ENCODE data around the gene LUZP2. TPM values are rescaled to one million over a fixed set of nuclear protein-coding genes. Genes with fewer than 3 reads are reported as not detected.

LUZP2 gene
- total RNA-seq, 1 experiment from 2014 or later: not detected

GRCh38 chr11:24589064-24589463 lies 92.2 kb downstream of the LUZP2 start:
- intact Hi-C loops (cut with micrococcal nuclease; ENCODE audit: unreplicated experiment): no loop called here
- BruUV-seq (replicated peaks): no TSS peak
- no peak overlapping the region for H3K27ac Mint-ChIP-seq (ENCODE audit: unreplicated experiment)
- Histone ChIP-seq H3K9me3 (no peaks in the 10 kb centered on the region), H3K4me3 (ENCODE audit: low read depth, low read length) (no peak overlapping the region), H3K4me1 (no peaks in the 10 kb centered on the region), H3K36me3 (ENCODE audit: control insufficient read depth, insufficient read depth, low read length) (no peaks in the 10 kb centered on the region), H3K27me3 (replicated peaks; ENCODE audit: control insufficient read depth, insufficient read depth, low read length) (no peaks in the 10 kb centered on the region)
- ChIA-PET POLR2A (no interaction called here), CTCF (no interaction called here)
- H3K4me3 Mint-ChIP-seq (ENCODE audit: unreplicated experiment): no peak overlapping the region
- no peaks in the 10 kb centered on the region for H3K36me3 Mint-ChIP-seq (ENCODE audit: insufficient read depth, unreplicated experiment)
- no peak for TF ChIP-seq CTCF (IDR thresholded peaks at IDR 0.05; ENCODE audit: insufficient read depth in 1 of 2, low read depth in 1 of 2, low read length in 1 of 2, severe bottlenecking in 1 of 2, unreplicated experiment in 1 of 2)
- no peak for DNase-seq
- H3K27me3 Mint-ChIP-seq (ENCODE audit: insufficient read depth, unreplicated experiment): no peaks in the 10 kb centered on the region
- no peaks in the 10 kb centered on the region for H3K9me3 Mint-ChIP-seq (ENCODE audit: unreplicated experiment)
- H3K4me1 Mint-ChIP-seq (ENCODE audit: low read depth, unreplicated experiment): no peaks in the 10 kb centered on the region

DNA sequence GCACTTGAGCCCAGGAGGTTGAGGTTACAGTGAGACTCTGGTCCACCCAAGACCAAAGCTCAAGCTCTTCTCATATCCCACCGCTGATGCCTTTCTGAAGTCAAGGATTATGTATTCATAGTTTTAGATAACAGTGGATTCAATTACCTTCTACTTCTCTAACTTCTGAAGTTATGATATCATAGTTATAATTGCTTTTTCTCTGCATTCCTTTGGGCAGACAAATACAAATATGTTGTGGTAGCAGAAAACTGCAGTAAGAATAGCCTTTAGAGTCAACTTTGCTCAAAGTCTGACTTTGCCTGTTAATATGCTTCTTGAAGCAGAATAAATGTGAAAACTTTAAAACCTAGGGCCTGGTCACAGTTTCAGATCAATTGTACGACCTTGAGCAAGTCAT lies 94.4 kb downstream of the LUZP2 start:
- Histone ChIP-seq H3K27me3 (replicated peaks; ENCODE audit: control insufficient read depth, insufficient read depth, low read length) (no peaks in the 10 kb centered on the region), H3K4me3 (ENCODE audit: low read depth, low read length) (no peak overlapping the region), H3K4me1 (no peaks in the 10 kb centered on the region), H3K36me3 (ENCODE audit: control insufficient read depth, insufficient read depth, low read length) (no peaks in the 10 kb centered on the region), H3K9me3 (no peaks in the 10 kb centered on the region)
- no peaks in the 10 kb centered on the region for H3K27me3 Mint-ChIP-seq (ENCODE audit: insufficient read depth, unreplicated experiment)
- H3K36me3 Mint-ChIP-seq (ENCODE audit: insufficient read depth, unreplicated experiment): no peaks in the 10 kb centered on the region
- TF ChIP-seq CTCF (IDR thresholded peaks at IDR 0.05; ENCODE audit: insufficient read depth in 1 of 2, low read depth in 1 of 2, low read length in 1 of 2, severe bottlenecking in 1 of 2, unreplicated experiment in 1 of 2): no peak
- no peak for DNase-seq
- POLR2A ChIA-PET: no interaction called here
- intact Hi-C loops (cut with micrococcal nuclease; ENCODE audit: unreplicated experiment): no loop called here
- no peaks in the 10 kb centered on the region for H3K4me1 Mint-ChIP-seq (ENCODE audit: low read depth, unreplicated experiment)
- CTCF ChIA-PET: no interaction called here
- no peak overlapping the region for H3K4me3 Mint-ChIP-seq (ENCODE audit: unreplicated experiment)
- no peak overlapping the region for H3K27ac Mint-ChIP-seq (ENCODE audit: unreplicated experiment)
- H3K9me3 Mint-ChIP-seq (ENCODE audit: unreplicated experiment): no peaks in the 10 kb centered on the region
- BruUV-seq (replicated peaks): no TSS peak

GRCh38 chr11:24592360-24592759 lies 95.5 kb downstream of the LUZP2 start:
- intact Hi-C loops (cut with micrococcal nuclease; ENCODE audit: unreplicated experiment): no loop called here
- no peaks in the 10 kb centered on the region for H3K4me1 ChIP-seq
- CTCF ChIA-PET: no interaction called here
- no peak overlapping the region for H3K4me3 ChIP-seq (ENCODE audit: low read depth, low read length)
- no peaks in the 10 kb centered on the region for H3K9me3 Mint-ChIP-seq (ENCODE audit: unreplicated experiment)
- H3K27me3 ChIP-seq (replicated peaks; ENCODE audit: control insufficient read depth, insufficient read depth, low read length): no peaks in the 10 kb centered on the region
- H3K9me3 ChIP-seq: no peaks in the 10 kb centered on the region
- TF ChIP-seq CTCF (IDR thresholded peaks at IDR 0.05; ENCODE audit: insufficient read depth in 1 of 2, low read depth in 1 of 2, low read length in 1 of 2, severe bottlenecking in 1 of 2, unreplicated experiment in 1 of 2): no peak
- H3K36me3 ChIP-seq (ENCODE audit: control insufficient read depth, insufficient read depth, low read length): no peaks in the 10 kb centered on the region
- H3K27me3 Mint-ChIP-seq (ENCODE audit: insufficient read depth, unreplicated experiment): no peaks in the 10 kb centered on the region
- POLR2A ChIA-PET: no interaction called here
- no TSS peak for BruUV-seq (replicated peaks)
- DNase-seq: no peak
- no peaks in the 10 kb centered on the region for H3K36me3 Mint-ChIP-seq (ENCODE audit: insufficient read depth, unreplicated experiment)
- H3K27ac Mint-ChIP-seq (ENCODE audit: unreplicated experiment): no peak overlapping the region
- H3K4me3 Mint-ChIP-seq (ENCODE audit: unreplicated experiment): no peak overlapping the region
- no peaks in the 10 kb centered on the region for H3K4me1 Mint-ChIP-seq (ENCODE audit: low read depth, unreplicated experiment)

All from Caco-2 (cell line).